Heart right ventricle (tissue), 16 donors: ENCODE results near the gene EFHD1. TPM values are rescaled to one million over a fixed set of nuclear protein-coding genes. Genes with fewer than 3 reads are reported as not detected.

Experiments
- ATAC-seq, 8 donors: fragments of 200-7000 bp; cut with Tn5 transposase; one replicate each; pipeline ENCODE4 v1.9.1; 2020; ENCODE audit warnings: mild to moderate bottlenecking in 8 of 8, moderate library complexity in 8 of 8, moderate number of reproducible peaks in 1 of 8
- DNase-seq, 2 donors: peaks; one replicate each; pipeline ENCODE4 v3.0.0-alpha.2; 2020
- H3K27ac ChIP-seq, 10 donors: fragments of 200-600 bp; sonication (generic) in 2 of 10; one replicate each; pipeline versions ENCODE4 v1.5.0 to v1.8.0; 2020 to 2022; ENCODE audit warnings: mild to moderate bottlenecking in 3 of 10
- H3K27me3 ChIP-seq, 7 donors: fragments of 200-600 bp; one replicate each; pipeline ENCODE4 v1.8.0; 2021 to 2022; ENCODE audit warnings: mild to moderate bottlenecking in 2 of 7
- H3K36me3 ChIP-seq, 9 donors: fragments of 200-600 bp; sonication (generic) in 1 of 9; one replicate each; pipeline versions ENCODE4 v1.5.0 to v1.8.0; 2020 to 2022; ENCODE audit warnings: mild to moderate bottlenecking in 2 of 9
- H3K4me1 ChIP-seq, 9 donors: fragments of 200-600 bp; sonication (generic) in 1 of 9; one replicate each; pipeline versions ENCODE4 v1.5.0 to v1.8.0; 2020 to 2022; ENCODE audit warnings: mild to moderate bottlenecking in 4 of 9
- H3K4me3 ChIP-seq, 10 donors: fragments of 200-600 bp; sonication (generic) in 2 of 10; one replicate each; pipeline versions ENCODE4 v1.5.0 to v1.8.0; 2020 to 2022; ENCODE audit warnings: mild to moderate bottlenecking in 7 of 10, moderate library complexity in 2 of 10
- H3K9me3 ChIP-seq, 11 donors: fragments of 200-600 bp in 10 of 11; sonication (generic) in 2 of 11; one replicate each; pipeline versions ENCODE4 v1.5.0 to v1.8.0; 2013 to 2022; ENCODE audit warnings: mild to moderate bottlenecking in 2 of 11, control low read depth in 1 of 11, moderate library complexity in 1 of 11
- WGBS, 2 donors: extraction: QIAGEN DNeasy Blood & Tissue Kit; methylation state at CpG; one replicate each; pipeline ENCODE4 v1.1.7; 2013; ENCODE audit warnings: inconsistent platforms in 1 of 2; 5-methylcytosine and 5-hydroxymethylcytosine counted together
- intact Hi-C, 10 donors: fragments of 100-400 bp; cut with DNase I; formaldehyde crosslinking; loops; one replicate each; pipeline versions ENCODE4 v1.11.1 to v1.14.2; 2022
- polyA plus RNA-seq, 2 donors: library from polyadenylated mRNA; stranded (reverse); fragments of 200-250 nt; gene quantifications; one replicate each; pipeline ENCODE4 v1.2.3, GENCODE V29; 2013
- total RNA-seq, 10 donors: library from RNA; stranded (reverse); fragmentation: NEBNext Ultra II Directional in 3 of 10; extraction: Animal tissue kit (Norgen Biotek cat#: 25700) in 3 of 10; gene quantifications; one replicate each; pipeline versions ENCODE4 v1.2.1 to v1.2.4, GENCODE V29; 2021 to 2023
- TF ChIP-seq, protein P1 (sequence below), 9 donors: fragments of 200-600 bp; sonication (generic) in 2 of 9; IDR thresholded peaks; one replicate each; pipeline versions ENCODE4 v1.5.0 to v1.8.0; 2021 to 2022; ENCODE audit warnings: antibody characterized with exemption in 9 of 9, mild to moderate bottlenecking in 5 of 9, moderate library complexity in 1 of 9
- donor health status: Arrhythmogenic right ventricular cardiomyopathy.
- donor health status: ischemic (EF 13 %, LVEDD 7.1; RV severe dilation, severe dysfunction).
- donor health status: healthy with polysubstance abuse.
- donor health status: DM: no; HTN: yes; CAD: no.
- donor health status: DM: no; HTN: no; CAD: no.
- donor health status: ischemic (EF 25% LVEDD 6.9; RV normal size, moderate dysfunction).
- donor health status: ischemic (EF 25% LVEDD 5.7; RV mildly dilated, moderate dysfunction).
- donor health status: healthy.
- donor health status: DM: yes; HTN: yes; CAD: no.
- donor health status: Ischemic cardiomyopathy.
- donor health status: ischemic (EF 35%, LVEDD 5.7; RV mildly dilated, moderate dysfunction).
- donor health status: nonischemic (EF 11% LVEDD 7.7; RV severe dilation, severe dysfunction).
- donor health status: DM: yes; HTN: yes; CAD: no.
- donor health status: PGD.
- donor health status: ischemic (EF 29% LVEDD 5.4; RV normal size, mild dysfunction).
- donor health status: nonischemic (EF 23%, LVEDD 6.1; RV moderate dilation, normal function).

Gene EFHD1
- total and polyA plus RNA-seq, 12 donors: 8.1 to 36.2 (median 19.5) TPM

DNA sequence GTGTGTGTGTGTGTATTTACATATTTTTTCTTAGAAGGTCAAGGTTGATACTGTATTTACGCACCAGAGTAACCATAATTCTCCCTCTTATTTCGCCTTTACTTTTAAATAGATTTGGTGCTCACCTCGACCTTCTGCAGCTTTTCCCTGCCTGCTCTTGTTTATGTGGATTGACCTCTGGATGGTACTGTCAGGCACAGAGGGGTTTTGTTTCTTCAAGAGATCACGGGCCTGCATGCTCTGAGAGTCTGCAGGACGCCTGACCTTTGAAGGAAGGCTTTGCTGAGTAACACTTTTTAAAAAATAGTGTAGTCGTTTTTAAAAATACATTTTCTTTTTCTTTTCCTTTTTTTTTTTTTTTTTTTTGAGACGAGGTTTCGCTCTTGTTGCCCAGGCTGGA, 18.1 kb upstream of the EFHD1 start:
- Histone ChIP-seq H3K4me1 (no peaks in the 10 kb centered on the region), H3K9me3 (no peaks in the 10 kb centered on the region), H3K27ac (no peak overlapping the region), H3K27me3 (no peaks in the 10 kb centered on the region), H3K36me3 (no peaks in the 10 kb centered on the region), H3K4me3 (no peak overlapping the region)
- no peak for DNase-seq
- intact Hi-C loops: no loop called here
- WGBS, 2 donors: 75 to 84% methylated on average over 8 of the region's 8 CpGs
- ATAC-seq: no peak
- TF ChIP-seq, protein P1, sequence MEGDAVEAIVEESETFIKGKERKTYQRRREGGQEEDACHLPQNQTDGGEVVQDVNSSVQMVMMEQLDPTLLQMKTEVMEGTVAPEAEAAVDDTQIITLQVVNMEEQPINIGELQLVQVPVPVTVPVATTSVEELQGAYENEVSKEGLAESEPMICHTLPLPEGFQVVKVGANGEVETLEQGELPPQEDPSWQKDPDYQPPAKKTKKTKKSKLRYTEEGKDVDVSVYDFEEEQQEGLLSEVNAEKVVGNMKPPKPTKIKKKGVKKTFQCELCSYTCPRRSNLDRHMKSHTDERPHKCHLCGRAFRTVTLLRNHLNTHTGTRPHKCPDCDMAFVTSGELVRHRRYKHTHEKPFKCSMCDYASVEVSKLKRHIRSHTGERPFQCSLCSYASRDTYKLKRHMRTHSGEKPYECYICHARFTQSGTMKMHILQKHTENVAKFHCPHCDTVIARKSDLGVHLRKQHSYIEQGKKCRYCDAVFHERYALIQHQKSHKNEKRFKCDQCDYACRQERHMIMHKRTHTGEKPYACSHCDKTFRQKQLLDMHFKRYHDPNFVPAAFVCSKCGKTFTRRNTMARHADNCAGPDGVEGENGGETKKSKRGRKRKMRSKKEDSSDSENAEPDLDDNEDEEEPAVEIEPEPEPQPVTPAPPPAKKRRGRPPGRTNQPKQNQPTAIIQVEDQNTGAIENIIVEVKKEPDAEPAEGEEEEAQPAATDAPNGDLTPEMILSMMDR (IDR thresholded peaks at IDR 0.05): no peak

DNA sequence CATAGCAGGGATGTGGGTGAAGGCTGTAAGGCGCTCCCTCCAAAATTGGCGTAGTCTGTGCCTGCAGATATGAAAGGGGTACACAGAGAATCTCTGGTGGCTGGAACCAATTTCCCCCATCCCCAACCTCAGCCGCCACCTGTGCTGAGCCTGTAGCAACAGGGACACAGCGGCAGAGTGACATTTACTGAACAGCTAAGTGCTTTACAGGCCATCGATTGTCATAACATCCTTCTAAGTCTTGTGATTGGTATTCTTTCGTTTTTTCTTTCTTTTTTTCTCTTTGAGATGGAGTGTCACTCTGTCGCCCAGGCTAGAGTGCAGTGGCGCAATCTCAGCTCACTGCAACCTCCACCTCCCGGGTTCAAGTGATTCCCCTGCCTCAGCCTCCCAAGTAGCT, 12.2 kb upstream of the EFHD1 start:
- peaks cover 0 to 8% (median 0%) of the 10 kb centered on the region in 9 donors for H3K4me1 ChIP-seq
- no peaks in the 10 kb centered on the region for H3K9me3 ChIP-seq
- TF ChIP-seq, protein P1 (IDR thresholded peaks at IDR 0.05): no peak
- H3K27me3 ChIP-seq: no peaks in the 10 kb centered on the region
- intact Hi-C loops: no loop called here
- no peak overlapping the region for H3K4me3 ChIP-seq
- no peaks in the 10 kb centered on the region for H3K36me3 ChIP-seq
- no peak overlapping the region for H3K27ac ChIP-seq
- no peak for ATAC-seq
- WGBS, 2 donors: 91 to 94% methylated on average over 9 of the region's 9 CpGs
- DNase-seq: no peak

DNA sequence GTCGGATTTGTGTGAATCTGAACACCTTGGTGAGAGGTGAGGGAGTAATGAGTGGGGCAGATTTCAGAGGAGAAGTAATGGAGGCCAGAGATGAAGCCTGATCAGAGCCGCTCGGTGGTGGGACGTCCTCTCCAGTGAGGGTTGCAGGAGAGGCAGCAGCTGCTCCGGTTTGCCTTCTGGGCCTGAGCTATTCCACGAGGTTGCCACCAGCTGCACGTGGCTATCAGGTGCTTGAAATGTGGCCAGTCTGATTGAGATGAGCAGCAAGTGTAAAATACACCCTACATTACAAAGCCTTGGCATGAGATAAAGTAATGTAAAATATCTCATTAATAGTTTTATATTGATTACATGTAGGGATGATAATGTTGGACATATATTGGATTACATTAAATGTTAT, 10.8 kb upstream of the EFHD1 start:
- DNase-seq: no peak
- no peaks in the 10 kb centered on the region for H3K36me3 ChIP-seq
- H3K27me3 ChIP-seq: no peaks in the 10 kb centered on the region
- TF ChIP-seq, protein P1 (IDR thresholded peaks at IDR 0.05): no peak
- H3K4me3 ChIP-seq: no peak overlapping the region
- no peaks in the 10 kb centered on the region for H3K9me3 ChIP-seq
- intact Hi-C loops: no loop called here
- peaks cover 0 to 8% (median 0%) of the 10 kb centered on the region in 9 donors for H3K4me1 ChIP-seq
- H3K27ac ChIP-seq: no peak overlapping the region
- WGBS, 2 donors: 82 to 84% methylated on average over 7 of the region's 7 CpGs
- ATAC-seq: no peak

DNA sequence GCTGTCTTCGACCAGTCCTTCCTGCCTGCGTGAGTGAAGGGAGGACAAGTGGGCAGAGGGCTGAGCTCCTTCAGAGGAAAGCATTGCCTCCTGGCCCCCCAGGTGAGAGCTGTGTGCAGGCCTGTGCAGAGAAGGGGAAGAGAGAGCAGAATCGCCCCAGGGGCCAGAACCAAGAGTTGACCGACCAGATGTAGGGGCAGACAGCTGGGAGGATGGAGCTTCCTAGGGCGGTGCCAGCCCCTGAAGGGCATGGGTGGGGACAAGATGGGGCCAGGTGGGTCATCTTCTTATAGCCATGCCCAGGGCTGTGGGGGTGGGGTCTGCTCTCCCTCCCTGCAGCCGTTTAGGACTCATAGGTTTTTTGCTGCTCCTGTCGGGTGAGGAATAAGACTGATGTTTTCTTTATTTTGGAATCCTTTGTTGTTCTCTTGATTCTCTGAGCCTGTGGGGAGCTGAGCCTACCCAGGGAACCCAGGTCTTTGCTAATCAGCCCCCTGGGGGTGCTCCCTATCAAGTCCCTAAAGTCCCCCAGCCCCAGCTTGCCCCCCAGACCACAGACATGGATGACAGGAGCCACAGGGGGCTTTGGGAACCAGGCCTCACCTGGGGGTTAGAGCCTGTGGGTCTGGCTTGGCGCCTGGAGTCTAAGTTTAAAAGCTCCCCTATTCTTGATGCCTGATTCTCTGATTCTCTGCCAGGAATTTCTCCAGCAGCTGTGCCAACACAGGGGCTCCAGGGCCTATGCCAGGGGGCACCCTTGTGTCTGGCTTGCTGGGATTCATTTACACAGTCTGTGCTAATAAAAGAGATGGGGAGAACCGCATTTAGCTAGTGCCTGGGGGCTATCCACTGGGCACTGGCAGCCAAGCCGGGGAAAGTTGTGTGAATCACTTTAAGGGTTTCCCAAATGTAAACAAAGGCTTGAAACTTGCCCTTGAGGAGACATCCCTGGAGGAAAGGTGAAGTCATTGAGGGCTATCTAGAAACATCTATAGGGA, 9.3 kb upstream of the EFHD1 start:
- H3K9me3 ChIP-seq: no peaks in the 10 kb centered on the region
- H3K4me1 ChIP-seq: peaks cover 0 to 19% (median 0%) of the 10 kb centered on the region in 9 donors
- 66 to 71% methylated on average over 10 of the region's 10 CpGs for WGBS, 2 donors
- no peaks in the 10 kb centered on the region for H3K27me3 ChIP-seq
- H3K4me3 ChIP-seq: no peak overlapping the region
- TF ChIP-seq, protein P1 (IDR thresholded peaks at IDR 0.05): no peak
- no peaks in the 10 kb centered on the region for H3K36me3 ChIP-seq
- DNase-seq (no peak), ATAC-seq (no peak)
- H3K27ac ChIP-seq: no peak overlapping the region
- intact Hi-C loops: no loop called here
